ENCODE measurements around the gene RBMX. TPM values are rescaled to one million over a fixed set of nuclear protein-coding genes. Genes with fewer than 3 reads are reported as not detected.

RBMX gene
- total and polyA plus RNA-seq, 7 donors, result 58.7 to 334 (median 173) TPM

DNA sequence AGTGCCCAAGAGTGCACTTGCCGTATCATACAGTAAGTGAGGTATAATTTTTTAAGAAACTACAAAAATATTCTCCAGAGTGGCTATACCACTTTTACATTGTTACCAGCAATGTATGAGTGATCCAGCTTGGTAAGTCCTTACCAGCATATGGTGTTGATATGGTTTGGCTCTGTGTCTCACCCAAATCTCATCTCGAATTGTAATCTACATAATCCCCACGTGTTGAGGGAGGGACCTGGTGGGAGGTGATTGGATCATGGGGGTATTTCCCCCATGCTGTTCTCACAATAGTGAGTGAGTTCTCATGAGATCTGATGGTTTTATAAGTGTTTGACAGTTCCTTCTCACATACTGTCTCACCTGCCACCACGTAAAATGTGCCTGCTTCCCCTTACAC is 44.8 kb downstream of the RBMX start:
- Histone ChIP-seq H3K9me3 (no peaks in the 10 kb centered on the region), H3K36me3 (no peaks in the 10 kb centered on the region), H3K27ac (no peak overlapping the region), H3K4me1 (no peaks in the 10 kb centered on the region), H3K27me3 (no peaks in the 10 kb centered on the region), H3K4me3 (no peak overlapping the region)
- 87 to 89% methylated on average over 4 of the region's 4 CpGs for WGBS, 2 donors
- no peak for TF ChIP-seq POLR2A (IDR thresholded peaks at IDR 0.05)
- no peak for TF ChIP-seq EP300 (IDR thresholded peaks at IDR 0.05)
- TF ChIP-seq, protein P1, sequence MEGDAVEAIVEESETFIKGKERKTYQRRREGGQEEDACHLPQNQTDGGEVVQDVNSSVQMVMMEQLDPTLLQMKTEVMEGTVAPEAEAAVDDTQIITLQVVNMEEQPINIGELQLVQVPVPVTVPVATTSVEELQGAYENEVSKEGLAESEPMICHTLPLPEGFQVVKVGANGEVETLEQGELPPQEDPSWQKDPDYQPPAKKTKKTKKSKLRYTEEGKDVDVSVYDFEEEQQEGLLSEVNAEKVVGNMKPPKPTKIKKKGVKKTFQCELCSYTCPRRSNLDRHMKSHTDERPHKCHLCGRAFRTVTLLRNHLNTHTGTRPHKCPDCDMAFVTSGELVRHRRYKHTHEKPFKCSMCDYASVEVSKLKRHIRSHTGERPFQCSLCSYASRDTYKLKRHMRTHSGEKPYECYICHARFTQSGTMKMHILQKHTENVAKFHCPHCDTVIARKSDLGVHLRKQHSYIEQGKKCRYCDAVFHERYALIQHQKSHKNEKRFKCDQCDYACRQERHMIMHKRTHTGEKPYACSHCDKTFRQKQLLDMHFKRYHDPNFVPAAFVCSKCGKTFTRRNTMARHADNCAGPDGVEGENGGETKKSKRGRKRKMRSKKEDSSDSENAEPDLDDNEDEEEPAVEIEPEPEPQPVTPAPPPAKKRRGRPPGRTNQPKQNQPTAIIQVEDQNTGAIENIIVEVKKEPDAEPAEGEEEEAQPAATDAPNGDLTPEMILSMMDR (IDR thresholded peaks at IDR 0.05), result no peak
- no peak for TF ChIP-seq POLR2AphosphoS5 (IDR thresholded peaks at IDR 0.05)
- DNase-seq, result no peak
- intact Hi-C loops (cut with DNase I), result no loop called here

DNA sequence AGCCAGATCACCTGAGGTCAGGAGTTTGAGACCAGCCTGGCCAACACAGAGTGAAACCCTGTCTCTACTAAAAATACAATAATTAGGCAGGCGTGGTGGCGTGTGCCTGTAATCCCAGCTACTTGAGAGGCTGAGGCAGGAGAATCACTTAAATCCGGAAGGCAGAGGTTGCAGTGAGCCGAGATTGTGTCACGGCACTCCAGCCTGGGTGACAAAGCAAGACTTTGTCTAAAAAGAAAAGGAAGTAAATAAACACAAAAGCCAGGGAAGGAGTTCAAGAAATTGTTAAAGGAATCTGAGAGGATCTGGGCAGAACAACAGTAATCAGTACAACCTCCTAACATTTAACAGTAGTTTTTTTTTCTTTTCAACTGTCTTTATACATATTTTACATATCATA is 51.1 kb downstream of the RBMX start:
- H3K27ac ChIP-seq, result no peak overlapping the region
- DNase-seq, result no peak
- no peaks in the 10 kb centered on the region for H3K4me1 ChIP-seq
- H3K36me3 ChIP-seq, result no peaks in the 10 kb centered on the region
- intact Hi-C loops (cut with DNase I), result no loop called here
- no peak overlapping the region for H3K4me3 ChIP-seq
- H3K9me3 ChIP-seq, result no peaks in the 10 kb centered on the region
- TF ChIP-seq POLR2A (IDR thresholded peaks at IDR 0.05), result no peak
- H3K27me3 ChIP-seq, result no peaks in the 10 kb centered on the region
- 85 to 87% methylated on average over 5 of the region's 5 CpGs for WGBS, 2 donors

GRCh38 chrX:136828830-136829229 is 51.7 kb downstream of the RBMX start:
- no peak for DNase-seq
- intact Hi-C loops (cut with DNase I), result no loop called here
- no peaks in the 10 kb centered on the region for H3K27me3 ChIP-seq
- H3K4me1 ChIP-seq, result no peaks in the 10 kb centered on the region
- H3K27ac ChIP-seq, result no peak overlapping the region
- TF ChIP-seq POLR2A (IDR thresholded peaks at IDR 0.05), result no peak
- no peak for TF ChIP-seq EP300 (IDR thresholded peaks at IDR 0.05)
- TF ChIP-seq, protein P1 (IDR thresholded peaks at IDR 0.05), result no peak
- WGBS, 2 donors, result 79 to 84% methylated on average over 1 of the region's 1 CpG
- no peaks in the 10 kb centered on the region for H3K9me3 ChIP-seq
- H3K36me3 ChIP-seq, result no peaks in the 10 kb centered on the region
- H3K4me3 ChIP-seq, result no peak overlapping the region

DNA sequence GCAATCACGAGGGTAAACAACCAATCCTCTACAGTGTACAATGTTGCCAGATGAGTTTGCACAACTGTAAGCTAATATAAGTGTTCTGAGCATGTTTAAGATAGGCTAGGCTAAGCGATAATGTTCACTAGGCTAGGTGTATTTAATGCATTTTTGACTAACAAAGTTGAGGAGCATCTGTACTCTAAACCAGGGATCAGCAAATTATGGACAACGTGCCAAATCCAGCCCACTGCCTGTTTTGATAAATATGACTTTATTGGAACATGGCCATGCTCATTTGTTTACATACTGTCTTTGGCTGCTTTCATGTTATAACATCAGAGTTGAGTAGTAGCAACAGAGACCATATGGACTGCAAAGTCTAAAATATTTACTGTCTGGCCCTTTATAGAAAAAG is 53.5 kb downstream of the RBMX start:
- 48 to 63% methylated on average over 3 of the region's 3 CpGs for whole genome bisulfite sequencing, 2 donors
- no peak for TF ChIP-seq POLR2AphosphoS5 (IDR thresholded peaks at IDR 0.05)
- no peak for TF ChIP-seq POLR2A (IDR thresholded peaks at IDR 0.05)
- no peak for TF ChIP-seq EP300 (IDR thresholded peaks at IDR 0.05)
- TF ChIP-seq, protein P1 (IDR thresholded peaks at IDR 0.05), result no peak
- no peaks in the 10 kb centered on the region for H3K9me3 ChIP-seq
- H3K27ac ChIP-seq, result no peak overlapping the region
- no peak for DNase-seq
- H3K4me1 ChIP-seq, result no peaks in the 10 kb centered on the region
- H3K36me3 ChIP-seq, result no peaks in the 10 kb centered on the region
- no peaks in the 10 kb centered on the region for H3K27me3 ChIP-seq
- intact Hi-C loops (cut with DNase I), result no loop called here
- H3K4me3 ChIP-seq, result no peak overlapping the region

DNA sequence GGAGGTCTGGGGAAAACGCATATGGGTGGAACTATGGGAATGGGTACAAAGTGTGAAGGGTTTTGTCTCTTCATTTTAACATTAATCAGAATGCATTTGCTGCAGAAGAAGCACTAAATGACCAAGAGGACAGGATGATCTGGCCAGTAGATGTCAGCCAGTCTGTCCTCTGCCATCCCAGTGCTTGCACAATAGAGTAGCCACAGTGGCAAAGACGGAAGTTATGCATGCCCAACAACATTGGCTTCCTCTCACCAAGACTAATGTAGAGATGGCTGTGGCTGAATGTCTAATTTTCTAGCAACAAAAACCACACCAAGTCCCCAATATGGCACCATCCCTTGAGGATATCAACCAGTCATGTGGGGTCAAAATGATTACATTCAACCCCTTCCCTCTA is 54.8 kb downstream of the RBMX start:
- H3K4me3 ChIP-seq, result no peak overlapping the region
- H3K4me1 ChIP-seq, result no peaks in the 10 kb centered on the region
- no peak overlapping the region for H3K27ac ChIP-seq
- intact Hi-C loops (cut with DNase I), result no loop called here
- no peaks in the 10 kb centered on the region for H3K9me3 ChIP-seq
- H3K36me3 ChIP-seq, result peaks cover 0 to under 1% (median 0%) of the 10 kb centered on the region in 4 donors
- no peak for TF ChIP-seq EP300 (IDR thresholded peaks at IDR 0.05)
- TF ChIP-seq, protein P1 (IDR thresholded peaks at IDR 0.05), result no peak
- TF ChIP-seq POLR2AphosphoS5 (IDR thresholded peaks at IDR 0.05), result no peak
- TF ChIP-seq POLR2A (IDR thresholded peaks at IDR 0.05), result no peak
- no peaks in the 10 kb centered on the region for H3K27me3 ChIP-seq
- 93 to 95% methylated on average over 2 of the region's 2 CpGs for WGBS, 2 donors
- no peak for DNase-seq

Small RNA genes within 50 kb of the gene (small RNA-seq; reads per million reads assigned to genes)
- 0 reads per million in 3 donors for gene SNORD61

Other genes with a start within 250 kb of the RBMX start
- gene CD40LG, start 232.6 kb downstream of the RBMX start, total RNA-seq, result under 1 TPM in 3 of 4 donors, not detected in 1; 0.27 to 0.36 (median 0.33) TPM
- gene CD40LG, start 232.6 kb downstream of the RBMX start, polyA plus RNA-seq, result 1 to 10 TPM in 1 of 3 donors, not detected in 2; 2.6 TPM
- 10 to 100 TPM; 16.1 to 26.3 (median 20.1) TPM for gene ARHGEF6, start 99.8 kb downstream of the RBMX start, total RNA-seq
- 10 to 100 TPM in 1 of 3 donors, 1 to 10 TPM in 2; 2.1 to 13.0 (median 3.6) TPM for gene ARHGEF6, start 99.8 kb downstream of the RBMX start, polyA plus RNA-seq
- gene GPR101, start 153.3 kb upstream of the RBMX start, total RNA-seq, result not detected
- gene GPR101, start 153.3 kb upstream of the RBMX start, polyA plus RNA-seq, result not detected

Data from sigmoid colon (tissue), 7 donors.